Esophagus muscularis mucosa (tissue), 4 donors: ENCODE data around the gene RNF8. TPM values are rescaled to one million over a fixed set of nuclear protein-coding genes. Genes with fewer than 3 reads are reported as not detected.
"Not testable (repeated sequence)": the region's sequence is repeated elsewhere in the genome, so short reads cannot be mapped to it uniquely, and the experiment has no call there.

Source experiments
- DNase-seq: peaks from one replicate; pipeline ENCODE4 v3.0.0-alpha.2; 2017; ENCODE audit errors: extremely low spot score
- H3K27ac ChIP-seq, 4 donors: fragments of 200-600 bp; sonication (generic); replicated peaks in 1 of 4; 1 replicate in 3 of 4; 2 replicates in 1 of 4; pipeline ENCODE4 v1.5.1; 2016 to 2019; ENCODE audit warnings: mild to moderate bottlenecking in 1 of 4
- H3K27me3 ChIP-seq, 4 donors: fragments of 200-600 bp; sonication (generic); one replicate each; pipeline versions ENCODE4 v1.5.1 to v1.6.0; 2016 to 2019
- H3K36me3 ChIP-seq, 4 donors: fragments of 200-600 bp; sonication (generic); one replicate each; pipeline ENCODE4 v1.5.1; 2016 to 2019
- H3K4me1 ChIP-seq, 4 donors: fragments of 200-600 bp; sonication (generic); one replicate each; pipeline ENCODE4 v1.5.1; 2016 to 2019
- H3K4me3 ChIP-seq, 4 donors: fragments of 200-600 bp; sonication (generic); 1 replicate in 2 of 4; 2 replicates in 2 of 4; pipeline ENCODE4 v1.5.1; 2016 to 2019; ENCODE audit warnings: mild to moderate bottlenecking in 4 of 4, moderate library complexity in 1 of 4
- H3K9me3 ChIP-seq, 4 donors: fragments of 200-600 bp; sonication (generic); 1 replicate in 3 of 4; 2 replicates in 1 of 4; pipeline ENCODE4 v1.5.1; 2016 to 2019
- CTCF ChIP-seq, 3 experiments: fragments of 200-600 bp in 2 of 3; fragments of 450-650 bp in 1 of 3; sonication (generic) in 2 of 3; IDR thresholded peaks; one replicate each; pipeline ENCODE4 v1.5.1; 2017 to 2019; ENCODE audit warnings: antibody characterized with exemption in 3 of 3, mild to moderate bottlenecking in 2 of 3, moderate library complexity in 1 of 3
- EP300 ChIP-seq: sonication (generic); formaldehyde crosslinking; IDR thresholded peaks from one replicate; pipeline ENCODE4 v1.6.1; 2017; ENCODE audit warnings: antibody characterized with exemption
- POLR2A ChIP-seq: fragments of 450-650 bp; IDR thresholded peaks from one replicate; pipeline ENCODE4 v1.6.1; 2017; ENCODE audit warnings: antibody characterized with exemption, moderate library complexity, mild to moderate bottlenecking, low read depth
- POLR2AphosphoS5 ChIP-seq, 2 donors: sonication (generic); formaldehyde crosslinking; IDR thresholded peaks; one replicate each; pipeline ENCODE4 v1.6.1; 2017; ENCODE audit warnings: antibody characterized with exemption in 2 of 2
- WGBS: methylation state at CpG from one replicate; pipeline ENCODE4 v1.1.5; 2018; 5-methylcytosine and 5-hydroxymethylcytosine counted together
- intact Hi-C: fragments of 100-400 bp; cut with DNase I; formaldehyde crosslinking; loops from one replicate; pipeline ENCODE4 v1.15.1; 2023
- total RNA-seq, 4 donors: library from RNA; depleted of rRNA; stranded (reverse); fragments of >200 nt; gene quantifications; one replicate each; pipeline versions ENCODE4 v1.1.0 to v1.2.1, GENCODE V29; 2016

The RNF8 gene
- total RNA-seq, 4 donors from 2014 or later: 14.7 to 19.9 (median 18.3) TPM

GRCh38 chr6:37324131-37325033 lies 29.4 kb upstream of the RNF8 start:
- Histone ChIP-seq H3K4me1 (peaks cover 0 to 18% (median 12%) of the 10 kb centered on the region in 4 donors), H3K27ac (no peak overlapping the region), H3K4me3 (no peak overlapping the region), H3K36me3 (peaks cover 9 to 41% (median 38%) of the 10 kb centered on the region in 4 donors), H3K9me3 (no peaks in the 10 kb centered on the region), H3K27me3 (no peaks in the 10 kb centered on the region)
- intact Hi-C loops: loop anchor here (5.0 kb wide), 1 partner anchor 368 kb away; no protein-coding TSS in a partner anchor
- 71% methylated on average over 4 of the region's 4 CpGs for WGBS
- no peak for DNase-seq
- no peak for TF ChIP-seq POLR2A
- no peak for TF ChIP-seq POLR2AphosphoS5 (IDR thresholded peaks at IDR 0.05)
- no peak for TF ChIP-seq EP300
- no peak for TF ChIP-seq CTCF (IDR thresholded peaks at IDR 0.05)

DNA sequence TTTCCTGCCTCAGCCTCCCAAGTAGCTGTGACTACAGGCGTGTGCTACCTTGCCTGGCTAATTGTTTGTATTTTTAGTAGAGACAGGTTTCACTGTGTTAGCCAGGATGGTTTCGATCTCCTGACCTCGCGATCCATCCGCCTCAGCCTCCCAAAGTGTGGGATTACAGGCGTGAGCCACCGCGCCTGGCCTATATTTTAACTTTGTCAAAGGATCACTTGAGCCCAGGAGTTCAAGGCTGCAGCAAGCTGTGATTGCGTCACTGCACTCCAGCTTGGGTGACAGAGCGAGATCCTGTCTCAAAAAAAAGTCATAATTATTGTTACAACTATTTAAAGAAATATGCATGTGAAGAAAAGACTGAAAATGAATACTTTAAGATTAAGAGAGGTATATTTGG lies 23.4 kb upstream of the RNF8 start:
- H3K4me3 ChIP-seq, H3K27me3 ChIP-seq, H3K9me3 ChIP-seq, H3K27ac ChIP-seq, DNase-seq, intact Hi-C loops: not testable (repeated sequence)
- Histone ChIP-seq H3K4me1 (peaks cover 0 to 13% (median 3%) of the 10 kb centered on the region in 4 donors), H3K36me3 (peaks cover 10 to 43% (median 30%) of the 10 kb centered on the region in 4 donors)
- WGBS: 94% methylated on average over 10 of the region's 10 CpGs

- WGBS: 91% methylated on average over 12 of the region's 13 CpGs
- TF ChIP-seq POLR2AphosphoS5 (IDR thresholded peaks at IDR 0.05) (no peak), POLR2A (no peak), CTCF (IDR thresholded peaks at IDR 0.05) (no peak), EP300 (no peak)
Observed at GRCh38 chr6:37331047-37331446, 22.7 kb upstream of the RNF8 start.

DNA sequence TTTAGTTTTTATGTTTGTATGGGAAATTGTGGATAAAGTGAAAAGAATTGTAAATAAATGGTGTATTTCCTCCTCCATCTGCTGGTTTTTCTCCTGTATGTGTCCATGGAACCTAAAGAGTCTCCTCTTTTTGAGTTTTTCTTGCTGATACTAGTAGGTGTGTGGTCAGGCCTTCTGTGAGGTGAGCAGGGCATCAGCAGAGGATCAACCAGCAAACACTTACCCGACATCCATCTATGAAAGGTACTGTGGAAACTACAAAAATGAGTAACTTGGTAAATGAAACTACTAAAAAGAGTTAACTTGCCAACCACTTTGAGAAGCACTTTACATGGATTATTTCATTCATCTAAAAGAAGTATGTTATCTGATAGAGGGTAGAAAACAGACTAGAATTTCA lies 20.9 kb upstream of the RNF8 start:
- no peaks in the 10 kb centered on the region for H3K9me3 ChIP-seq
- no peak for DNase-seq
- intact Hi-C loops: no loop called here
- H3K27ac ChIP-seq: no peak overlapping the region
- H3K4me1 ChIP-seq: peaks cover 0 to 13% (median 0%) of the 10 kb centered on the region in 4 donors
- H3K4me3 ChIP-seq: no peak overlapping the region
- H3K27me3 ChIP-seq: no peaks in the 10 kb centered on the region
- TF ChIP-seq POLR2A (no peak), CTCF (IDR thresholded peaks at IDR 0.05) (no peak), POLR2AphosphoS5 (IDR thresholded peaks at IDR 0.05) (no peak), EP300 (no peak)
- 100% methylated on average over 1 of the region's 1 CpG for WGBS
- peaks cover 10 to 43% (median 30%) of the 10 kb centered on the region in 4 donors for H3K36me3 ChIP-seq

More at GRCh38 chr6:37331047-37331446, 22.7 kb upstream of the RNF8 start:
- Histone ChIP-seq H3K27ac (no peak overlapping the region), H3K9me3 (no peaks in the 10 kb centered on the region), H3K4me3 (no peak overlapping the region), H3K4me1 (peaks cover 0 to 13% (median 0%) of the 10 kb centered on the region in 4 donors), H3K27me3 (no peaks in the 10 kb centered on the region), H3K36me3 (peaks cover 10 to 43% (median 30%) of the 10 kb centered on the region in 4 donors)
- intact Hi-C loops: no loop called here
- no peak for DNase-seq

DNA sequence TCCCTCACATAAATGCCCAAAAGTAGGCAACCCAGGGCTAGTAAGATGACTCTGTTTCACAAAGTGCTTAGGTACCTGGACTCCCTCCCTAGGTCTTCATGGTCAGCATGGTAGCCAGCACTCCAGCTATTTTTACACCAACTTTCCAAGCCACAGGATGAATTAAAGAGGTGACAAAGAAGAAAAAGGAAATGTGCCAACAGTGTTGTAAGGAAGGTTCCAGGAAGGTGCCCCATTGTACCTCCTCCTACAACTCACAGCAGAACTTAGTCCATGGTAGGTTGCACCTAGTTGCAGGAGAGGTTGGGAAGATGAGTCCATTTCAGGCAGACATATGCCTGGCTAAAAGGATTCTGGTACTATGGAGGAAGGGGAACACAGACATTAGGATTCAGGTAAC lies 19.7 kb upstream of the RNF8 start:
- intact Hi-C loops: no loop called here
- TF ChIP-seq POLR2AphosphoS5 (IDR thresholded peaks at IDR 0.05) (no peak), EP300 (no peak), POLR2A (no peak), CTCF (IDR thresholded peaks at IDR 0.05) (no peak)
- H3K27ac ChIP-seq: no peak overlapping the region

DNA sequence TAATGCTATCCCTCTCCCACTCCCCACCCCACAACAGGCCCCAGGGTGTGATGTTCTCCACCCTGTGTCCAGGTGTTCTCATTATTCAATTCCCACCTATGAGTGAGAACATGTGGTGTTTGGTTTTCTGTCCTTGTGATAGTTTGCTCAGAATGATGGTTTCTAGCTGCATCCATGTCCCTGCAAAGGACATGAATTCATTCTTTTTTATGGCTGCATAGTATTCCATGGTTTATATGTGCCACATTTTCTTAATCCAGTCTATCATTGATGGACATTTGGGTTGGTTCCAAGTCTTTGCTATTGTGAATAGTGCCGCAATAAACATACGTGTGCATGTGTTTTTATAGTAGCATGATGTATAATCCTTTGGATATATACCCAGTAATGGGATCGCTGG lies 15.5 kb upstream of the RNF8 start:
- H3K27ac ChIP-seq, H3K9me3 ChIP-seq, H3K4me3 ChIP-seq, DNase-seq, intact Hi-C loops, H3K27me3 ChIP-seq, H3K36me3 ChIP-seq: not testable (repeated sequence)
- 89% methylated on average over 3 of the region's 3 CpGs for WGBS
- peaks cover 0 to 13% (median 0%) of the 10 kb centered on the region in 4 donors for H3K4me1 ChIP-seq

More for the DNA sequence above, 19.7 kb upstream of the RNF8 start:
- DNase-seq: no peak
- Histone ChIP-seq H3K9me3 (no peaks in the 10 kb centered on the region), H3K4me1 (peaks cover 0 to 13% (median 0%) of the 10 kb centered on the region in 4 donors), H3K27me3 (no peaks in the 10 kb centered on the region), H3K36me3 (peaks cover 10 to 38% (median 29%) of the 10 kb centered on the region in 4 donors), H3K4me3 (no peak overlapping the region)
